ENCODE data around the gene HMGXB3. TPM values are rescaled to one million over a fixed set of nuclear protein-coding genes. Genes with fewer than 3 reads are reported as not detected.

HMGXB3 gene
- total and polyA plus RNA-seq, 2 of the 13 experiments (the other 11 are each of a cell fraction or from before 2014, with no cell fraction given), result 18.8 to 23.8 TPM

GRCh38 chr5:149999866-150000255, 678 bp upstream of the HMGXB3 start (continued):
- TF ChIP-seq ZNF512B (CRISPR knock-in tag; IDR thresholded peaks at IDR 0.05; ENCODE audit: borderline replicate concordance) (no peak), CREB3 (CRISPR knock-in tag; IDR thresholded peaks at IDR 0.05) (no peak), GATAD2A (CRISPR knock-in tag; IDR thresholded peaks at IDR 0.05) (no peak), ZNF256 (CRISPR knock-in tag; conservative IDR thresholded peaks at IDR 0.05) (no peak), FOXP4 (CRISPR knock-in tag; IDR thresholded peaks at IDR 0.05) (no peak), ZMYM4 (CRISPR knock-in tag; IDR thresholded peaks at IDR 0.05) (no peak), ZNF777 (CRISPR knock-in tag; IDR thresholded peaks at IDR 0.05) (no peak), ZFP82 (CRISPR knock-in tag; IDR thresholded peaks at IDR 0.05; ENCODE audit: borderline replicate concordance) (no peak), MAFK (conservative IDR thresholded peaks at IDR 0.05 in 1 of 2, IDR thresholded peaks at IDR 0.05 in 1 of 2; ENCODE audit: low read length in 2 of 2) (no peak), ZNF317 (CRISPR knock-in tag; IDR thresholded peaks at IDR 0.05) (no peak), ZNF407 (CRISPR knock-in tag; IDR thresholded peaks at IDR 0.05; ENCODE audit: not compliant biosample characterization) (no peak), ZNF720 (CRISPR knock-in tag; IDR thresholded peaks at IDR 0.05) (no peak), ZFP1 (CRISPR knock-in tag; IDR thresholded peaks at IDR 0.05) (no peak), ELK4 (CRISPR knock-in tag; IDR thresholded peaks at IDR 0.05; ENCODE audit: borderline replicate concordance) (no peak), ZSCAN22 (CRISPR knock-in tag; IDR thresholded peaks at IDR 0.05) (no peak), AGO2 (optimal IDR thresholded peaks at IDR 0.05; ENCODE audit: low read depth, low read length) (no peak)
